Mesenchymal stem cell (in vitro differentiated cells and primary cell): ENCODE data around the gene TNFRSF4.

ENCODE experiments used
- DNase-seq: peaks from one replicate; pipeline ENCODE4 v3.0.0-alpha.2; 2013
- H2AFZ ChIP-seq: one replicate; pipeline ENCODE4 v1.6.1; 2013; ENCODE audit warnings: low read depth, mild to moderate bottlenecking, control low read depth, inconsistent platforms, low read length, moderate library complexity
- H2AK5ac ChIP-seq: 2 replicates; pipeline ENCODE4 v1.6.1; 2013; ENCODE audit warnings: low read length, moderate library complexity, mild to moderate bottlenecking, inconsistent platforms; ENCODE audit not compliant: severe bottlenecking
- H2BK120ac ChIP-seq: one replicate; pipeline ENCODE4 v1.6.1; 2013; ENCODE audit warnings: low read depth, mild to moderate bottlenecking, inconsistent platforms, low read length, moderate library complexity
- H2BK12ac ChIP-seq, 2 experiments: one replicate each; pipeline ENCODE4 v1.6.1; 2013; ENCODE audit warnings: inconsistent platforms in 2 of 2, low read length in 2 of 2, mild to moderate bottlenecking in 2 of 2, moderate library complexity in 2 of 2, control low read depth in 1 of 2
- H2BK15ac ChIP-seq: one replicate; pipeline ENCODE4 v1.6.1; 2013; ENCODE audit warnings: mild to moderate bottlenecking, low read depth, inconsistent platforms; ENCODE audit not compliant: poor library complexity, severe bottlenecking
- H2BK5ac ChIP-seq: 2 replicates; pipeline ENCODE4 v1.6.1; 2013; ENCODE audit warnings: low read depth, mild to moderate bottlenecking, low read length, control low read depth, inconsistent platforms; ENCODE audit not compliant: poor library complexity, severe bottlenecking
- H3K14ac ChIP-seq, 2 experiments: one replicate each; pipeline ENCODE4 v1.6.1; 2013; ENCODE audit warnings: inconsistent platforms in 2 of 2, low read length in 2 of 2, control low read depth in 1 of 2, mild to moderate bottlenecking in 1 of 2, moderate library complexity in 1 of 2
- H3K18ac ChIP-seq, 2 experiments: one replicate each; pipeline ENCODE4 v1.6.1; 2013; ENCODE audit warnings: inconsistent platforms in 2 of 2, low read length in 2 of 2, control low read depth in 1 of 2, low read depth in 1 of 2, mild to moderate bottlenecking in 1 of 2
- H3K23ac ChIP-seq, 2 experiments: one replicate each; pipeline ENCODE4 v1.6.1; 2013; ENCODE audit warnings: inconsistent platforms in 2 of 2, low read length in 2 of 2, mild to moderate bottlenecking in 2 of 2, moderate library complexity in 2 of 2, control low read depth in 1 of 2
- H3K27ac ChIP-seq: 2 replicates; pipeline ENCODE4 v1.5.1; 2013; ENCODE audit warnings: mild to moderate bottlenecking, moderate library complexity, low read length, control low read depth, inconsistent platforms; ENCODE audit not compliant: poor library complexity, severe bottlenecking
- H3K27me3 ChIP-seq, 2 experiments: 2 replicates each; pipeline versions ENCODE4 v1.6.1 to v1.7.0; 2013; ENCODE audit warnings: low read length in 2 of 2, mild to moderate bottlenecking in 2 of 2, moderate library complexity in 2 of 2, control low read depth in 1 of 2, inconsistent platforms in 1 of 2; ENCODE audit not compliant: control insufficient read depth in 1 of 2, insufficient read depth in 1 of 2
- H3K36me3 ChIP-seq, 2 experiments: 2 replicates each; pipeline versions ENCODE4 v1.6.1 to v1.7.0; 2013; ENCODE audit warnings: low read length in 2 of 2, control low read depth in 1 of 2, inconsistent platforms in 1 of 2, low read depth in 1 of 2, mild to moderate bottlenecking in 1 of 2; ENCODE audit not compliant: insufficient read depth in 2 of 2, control insufficient read depth in 1 of 2
- H3K4ac ChIP-seq, 2 experiments: one replicate each; pipeline ENCODE4 v1.6.1; 2013; ENCODE audit warnings: inconsistent platforms in 2 of 2, low read length in 2 of 2, mild to moderate bottlenecking in 2 of 2, moderate library complexity in 2 of 2, control low read depth in 1 of 2, low read depth in 1 of 2
- H3K4me1 ChIP-seq: 2 replicates; pipeline ENCODE4 v1.6.1; 2013; ENCODE audit warnings: low read depth, low read length, control low read depth; ENCODE audit not compliant: control insufficient read depth, insufficient read depth
- H3K4me2 ChIP-seq: 2 replicates; pipeline ENCODE4 v1.6.1; 2013; ENCODE audit warnings: low read length, mild to moderate bottlenecking, inconsistent platforms; ENCODE audit not compliant: poor library complexity, severe bottlenecking
- H3K4me3 ChIP-seq, 2 experiments: 2 replicates each; pipeline versions ENCODE4 v1.5.1 to v1.7.0; 2013; ENCODE audit warnings: low read length in 2 of 2, mild to moderate bottlenecking in 2 of 2, control low read depth in 1 of 2, low read depth in 1 of 2; ENCODE audit not compliant: insufficient read depth in 1 of 2
- H3K79me1 ChIP-seq: replicated peaks from 2 replicates; pipeline ENCODE4 v1.6.1; 2013; ENCODE audit warnings: mild to moderate bottlenecking, control low read depth, low read length, inconsistent platforms; ENCODE audit not compliant: poor library complexity, severe bottlenecking
- H3K9ac ChIP-seq: 2 replicates; pipeline ENCODE4 v1.7.0; 2013; ENCODE audit warnings: mild to moderate bottlenecking, low read length, moderate library complexity
- H3K9me3 ChIP-seq: 2 replicates; pipeline ENCODE4 v1.7.0; 2013; ENCODE audit warnings: mild to moderate bottlenecking, low read length; ENCODE audit not compliant: control insufficient read depth
- H4K8ac ChIP-seq: one replicate; pipeline ENCODE4 v1.6.1; 2013; ENCODE audit warnings: inconsistent platforms, mild to moderate bottlenecking, low read length, moderate library complexity
- H4K91ac ChIP-seq: one replicate; pipeline ENCODE4 v1.6.1; 2013; ENCODE audit warnings: mild to moderate bottlenecking, low read length, inconsistent platforms
- WGBS: methylation state at CpG from one replicate; pipeline ENCODE4 v1.1.7; 2013; ENCODE audit warnings: mixed read lengths; 5-methylcytosine and 5-hydroxymethylcytosine counted together

TNFRSF4 gene

GRCh38 chr1:1212780-1213344 is 1.1 kb downstream of the TNFRSF4 start:
- H3K4me3 ChIP-seq, result no peak overlapping the region
- no peak overlapping the region for H2BK120ac ChIP-seq
- no peak overlapping the region for H2AK5ac ChIP-seq
- no peak overlapping the region for H2BK5ac ChIP-seq
- peaks cover 15% of the 10 kb centered on the region for H3K79me1 ChIP-seq
- no peak overlapping the region for H3K14ac ChIP-seq
- H2BK15ac ChIP-seq, result no peak overlapping the region
- DNase-seq, result no peak
- no peak overlapping the region for H4K91ac ChIP-seq
- peaks cover 65% of the 10 kb centered on the region for H3K4me1 ChIP-seq
- H2BK12ac ChIP-seq, result no peak overlapping the region
- H2AFZ ChIP-seq, result no peak overlapping the region
- WGBS, result 90% methylated on average over 21 of the region's 24 CpGs
- H3K18ac ChIP-seq, result no peak overlapping the region
- H3K27ac ChIP-seq, result no peak overlapping the region
- peaks cover 21 to 35% of the 10 kb centered on the region in 2 experiments for H3K36me3 ChIP-seq
- H3K23ac ChIP-seq, result peak overlapping the region in 1 of 2 experiments; percentile 18
- no peak overlapping the region for H4K8ac ChIP-seq
- H3K9ac ChIP-seq, result no peak overlapping the region
- no peak overlapping the region for H3K4ac ChIP-seq
- no peaks in the 10 kb centered on the region for H3K9me3 ChIP-seq
- peaks cover 0 to 4% of the 10 kb centered on the region in 2 experiments for H3K27me3 ChIP-seq
- no peak overlapping the region for H3K4me2 ChIP-seq

GRCh38 chr1:1211541-1212441 is 2.2 kb downstream of the TNFRSF4 start:
- Histone ChIP-seq H3K4me1 (peaks cover 66% of the 10 kb centered on the region), H3K27ac (no peak overlapping the region), H3K4ac (no peak overlapping the region), H3K14ac (no peak overlapping the region), H3K23ac (no peak overlapping the region), H2BK120ac (no peak overlapping the region), H3K4me2 (no peak overlapping the region), H3K18ac (no peak overlapping the region), H3K9me3 (no peaks in the 10 kb centered on the region), H4K8ac (no peak overlapping the region), H3K79me1 (peaks cover 12% of the 10 kb centered on the region), H2AK5ac (no peak overlapping the region), H2BK15ac (peak overlapping the region; percentile 20), H2BK5ac (no peak overlapping the region), H3K36me3 (peaks cover 12 to 24% of the 10 kb centered on the region in 2 experiments), H4K91ac (peak overlapping the region; percentile 21), H2BK12ac (no peak overlapping the region), H3K27me3 (peaks cover 0 to 13% of the 10 kb centered on the region in 2 experiments), H3K9ac (no peak overlapping the region), H3K4me3 (no peak overlapping the region), H2AFZ (no peak overlapping the region)
- DNase-seq, result no peak
- 92% methylated on average over 28 of the region's 28 CpGs for WGBS

GRCh38 chr1:1210726-1211540 is 3.0 kb downstream of the TNFRSF4 start:
- H2AFZ ChIP-seq, result no peak overlapping the region
- no peak overlapping the region for H3K4me2 ChIP-seq
- H3K36me3 ChIP-seq, result peaks cover 3 to 15% of the 10 kb centered on the region in 2 experiments
- no peak overlapping the region for H2BK5ac ChIP-seq
- H3K27me3 ChIP-seq, result peaks cover 0 to 21% of the 10 kb centered on the region in 2 experiments
- H2AK5ac ChIP-seq, result no peak overlapping the region
- no peak overlapping the region for H3K4ac ChIP-seq
- H3K23ac ChIP-seq, result no peak overlapping the region
- H4K91ac ChIP-seq, result no peak overlapping the region
- H3K9me3 ChIP-seq, result no peaks in the 10 kb centered on the region
- WGBS, result 94% methylated on average over 30 of the region's 31 CpGs
- no peak overlapping the region for H2BK15ac ChIP-seq
- no peak overlapping the region for H3K9ac ChIP-seq
- H4K8ac ChIP-seq, result no peak overlapping the region
- H2BK12ac ChIP-seq, result no peak overlapping the region
- peaks cover 67% of the 10 kb centered on the region for H3K4me1 ChIP-seq
- H3K14ac ChIP-seq, result no peak overlapping the region
- peaks cover 6% of the 10 kb centered on the region for H3K79me1 ChIP-seq
- H3K27ac ChIP-seq, result no peak overlapping the region
- no peak overlapping the region for H2BK120ac ChIP-seq
- DNase-seq, result no peak
- H3K4me3 ChIP-seq, result no peak overlapping the region
- H3K18ac ChIP-seq, result no peak overlapping the region
